ENCODE results near the gene SCAND1.

The SCAND1 gene

DNA sequence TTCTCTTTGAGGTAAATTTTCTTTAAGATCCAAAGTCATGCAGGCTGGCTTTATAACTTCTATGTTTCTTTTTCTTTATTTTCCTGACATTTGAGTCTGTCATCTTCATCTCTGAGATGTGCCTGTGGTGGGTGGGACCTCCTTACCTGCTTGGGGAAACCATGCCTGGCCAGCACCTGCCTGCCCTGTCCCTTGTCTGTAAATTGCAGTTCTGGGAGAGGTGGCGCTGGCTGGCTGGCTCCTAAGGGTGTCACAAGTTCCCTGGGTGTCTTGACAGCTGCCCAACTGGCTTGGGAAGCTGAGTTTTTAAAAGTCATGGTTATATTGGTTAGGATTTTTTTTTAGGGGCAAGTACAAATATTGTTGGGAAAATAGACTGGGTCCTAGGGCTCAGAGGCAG is 36.3 kb downstream of the SCAND1 start:
- Histone ChIP-seq H3K4me2 (no peak overlapping the region), H3K9ac (no peak overlapping the region), H4K20me1 (peaks cover 0 to 11% (median 0%) of the 10 kb centered on the region in 11 experiments; a peak in 3 of 22 replicates), H3K36me3 (peaks cover 86 to 96% (median 92%) of the 10 kb centered on the region in 11 experiments), H3K4me3 (no peak overlapping the region), H3K27me3 (no peaks in the 10 kb centered on the region), H3K27ac (no peak overlapping the region), H3K4me1 (peaks cover 0 to 3% (median 0%) of the 10 kb centered on the region in 10 experiments; a peak in 1 of 20 replicates), H3K9me3 (replicated peaks in 1 of 11) (no peaks in the 10 kb centered on the region)
- TF ChIP-seq Cebpa-rat (IDR thresholded peaks at IDR 0.05), result no peak

DNA sequence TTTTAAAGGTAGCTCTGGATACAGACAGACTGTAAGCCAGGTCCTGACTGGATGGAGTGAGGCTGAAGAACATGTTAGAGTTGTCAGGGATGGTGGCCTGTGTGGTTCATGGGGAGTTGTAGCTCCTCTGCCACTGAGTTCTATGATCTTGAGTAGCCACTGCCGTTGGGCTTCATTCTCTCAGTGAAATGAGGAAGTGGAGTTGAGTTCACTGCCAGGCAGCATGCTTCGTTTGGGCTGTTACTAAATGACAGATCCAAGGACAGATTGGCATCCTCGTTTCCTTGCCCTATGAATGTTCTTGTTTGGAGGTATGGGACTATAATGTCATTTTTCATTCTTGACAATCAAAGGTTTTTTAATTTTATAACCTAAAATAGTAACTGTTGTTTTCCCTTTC is 37.2 kb downstream of the SCAND1 start:
- Histone ChIP-seq H3K4me3 (no peak overlapping the region), H3K4me2 (no peak overlapping the region), H3K4me1 (peaks cover 0 to 3% (median 0%) of the 10 kb centered on the region in 10 experiments; a peak in 1 of 20 replicates), H3K27ac (no peak overlapping the region), H3K27me3 (no peaks in the 10 kb centered on the region), H3K36me3 (peaks cover 85 to 98% (median 97%) of the 10 kb centered on the region in 11 experiments), H4K20me1 (peaks cover 0 to 10% (median 0%) of the 10 kb centered on the region in 11 experiments; a peak in 3 of 22 replicates), H3K9ac (no peak overlapping the region), H3K9me3 (replicated peaks in 1 of 11) (no peaks in the 10 kb centered on the region)
- no peak for TF ChIP-seq Cebpa-rat (IDR thresholded peaks at IDR 0.05)

DNA sequence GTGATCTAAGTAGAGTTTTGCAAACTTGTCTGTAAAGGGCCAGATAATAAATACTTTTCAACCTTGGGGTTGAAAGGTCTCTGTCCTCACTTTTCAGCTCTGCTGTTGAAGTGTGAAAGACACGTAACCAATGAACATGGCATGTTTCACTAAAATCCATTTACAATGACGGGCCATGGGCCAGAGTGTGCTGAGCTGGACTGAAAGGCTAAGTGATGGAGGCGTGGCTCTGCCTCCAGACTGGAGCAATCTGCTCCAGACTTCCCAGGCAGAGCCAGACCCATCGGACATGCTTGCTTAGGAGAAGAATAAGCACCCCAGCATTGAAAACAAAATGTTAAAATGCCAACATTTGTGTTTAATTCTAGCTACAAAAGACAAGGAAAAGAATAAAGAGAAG is 41.4 kb downstream of the SCAND1 start:
- H3K9me3 ChIP-seq (replicated peaks in 1 of 11), result no peaks in the 10 kb centered on the region
- H3K4me2 ChIP-seq, result no peak overlapping the region
- no peak overlapping the region for H3K9ac ChIP-seq
- H3K4me1 ChIP-seq, result peaks cover 0 to 3% (median 0%) of the 10 kb centered on the region in 10 experiments; a peak in 1 of 20 replicates
- no peak overlapping the region for H3K4me3 ChIP-seq
- no peak for TF ChIP-seq Cebpa-rat (IDR thresholded peaks at IDR 0.05)
- no peak overlapping the region for H3K27ac ChIP-seq
- H4K20me1 ChIP-seq, result peaks cover 0 to 13% (median 0%) of the 10 kb centered on the region in 11 experiments; a peak in 4 of 22 replicates
- no peaks in the 10 kb centered on the region for H3K27me3 ChIP-seq
- peaks cover 69 to 99% (median 86%) of the 10 kb centered on the region in 11 experiments for H3K36me3 ChIP-seq

DNA sequence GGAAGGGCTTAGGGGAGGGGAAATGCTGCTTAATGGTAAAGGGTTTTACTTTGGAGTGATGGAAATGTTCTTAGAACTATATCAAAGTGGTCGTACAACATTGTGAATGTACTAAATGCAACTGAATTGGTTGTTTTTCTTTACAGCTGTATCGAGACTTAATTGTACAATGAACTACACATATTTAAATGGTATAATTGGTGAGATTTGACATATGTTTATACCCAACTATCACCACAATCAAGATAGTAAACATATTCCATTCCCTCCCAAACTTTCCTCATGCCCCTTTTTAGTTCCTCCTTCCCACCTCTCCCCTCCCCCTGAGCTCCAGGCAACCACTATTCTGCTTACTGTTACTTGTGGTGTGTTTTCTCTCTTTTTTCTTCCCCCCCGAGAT is 44.0 kb downstream of the SCAND1 start:
- H3K36me3 ChIP-seq, result peaks cover 59 to 99% (median 86%) of the 10 kb centered on the region in 11 experiments
- no peak overlapping the region for H3K9ac ChIP-seq
- no peak overlapping the region for H3K4me3 ChIP-seq
- peaks cover 0 to 19% (median 0%) of the 10 kb centered on the region in 11 experiments; a peak in 4 of 22 replicates for H4K20me1 ChIP-seq
- no peaks in the 10 kb centered on the region for H3K27me3 ChIP-seq
- no peak overlapping the region for H3K27ac ChIP-seq
- no peaks in the 10 kb centered on the region for H3K4me1 ChIP-seq
- no peak overlapping the region for H3K4me2 ChIP-seq
- no peaks in the 10 kb centered on the region for H3K9me3 ChIP-seq (replicated peaks in 1 of 11)
- no peak for TF ChIP-seq Cebpa-rat (IDR thresholded peaks at IDR 0.05)

DNA sequence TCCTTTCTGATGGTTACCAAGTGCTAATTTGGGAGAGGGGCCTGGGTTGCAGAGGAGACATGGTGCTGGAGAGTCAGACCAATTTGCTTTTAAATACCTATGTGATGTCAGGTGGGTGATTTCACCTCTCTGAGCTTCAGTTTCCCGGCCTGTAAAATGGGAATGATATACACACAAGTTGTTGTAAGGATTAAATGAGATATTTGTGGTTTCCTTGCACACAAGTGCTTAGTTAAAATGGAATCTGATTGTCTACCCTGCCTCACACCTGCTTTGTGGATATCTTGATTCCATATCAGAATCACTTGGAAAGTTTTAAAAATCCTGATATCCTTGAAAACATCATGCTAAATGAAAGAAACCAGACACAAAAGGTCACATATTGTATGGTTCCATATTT is 44.5 kb downstream of the SCAND1 start:
- no peak for TF ChIP-seq Cebpa-rat (IDR thresholded peaks at IDR 0.05)
- Histone ChIP-seq H3K4me1 (peaks cover 0 to 2% (median 0%) of the 10 kb centered on the region in 10 experiments; a peak in 2 of 20 replicates), H3K4me3 (no peak overlapping the region), H4K20me1 (peaks cover 0 to 19% (median 0%) of the 10 kb centered on the region in 11 experiments; a peak in 4 of 22 replicates), H3K36me3 (peaks cover 64 to 99% (median 86%) of the 10 kb centered on the region in 11 experiments), H3K27me3 (no peaks in the 10 kb centered on the region), H3K27ac (no peak overlapping the region), H3K9ac (no peak overlapping the region), H3K9me3 (replicated peaks in 1 of 11) (no peaks in the 10 kb centered on the region), H3K4me2 (no peak overlapping the region)

DNA sequence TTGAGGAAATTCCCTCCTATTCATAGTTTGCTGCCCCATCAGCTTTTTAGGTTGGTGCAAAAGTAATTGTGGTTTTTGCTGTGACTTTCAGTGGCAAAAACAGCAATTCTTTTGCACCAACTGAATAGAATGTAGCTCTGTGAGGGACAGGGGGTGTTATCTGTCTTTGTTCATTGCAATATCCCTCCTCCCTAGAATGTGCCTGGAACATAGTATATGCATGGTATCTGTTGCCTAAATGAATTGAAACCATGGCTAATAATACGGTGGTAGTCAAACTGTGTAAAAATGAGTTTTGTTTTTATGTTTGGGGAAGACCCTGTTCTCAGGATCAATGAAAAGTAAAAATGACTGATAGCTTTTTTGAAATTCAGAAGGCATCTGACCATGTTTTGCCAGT is 45.1 kb downstream of the SCAND1 start:
- Histone ChIP-seq H3K4me2 (no peak overlapping the region), H3K9ac (no peak overlapping the region), H3K36me3 (peaks cover 63 to 99% (median 86%) of the 10 kb centered on the region in 11 experiments)

DNA sequence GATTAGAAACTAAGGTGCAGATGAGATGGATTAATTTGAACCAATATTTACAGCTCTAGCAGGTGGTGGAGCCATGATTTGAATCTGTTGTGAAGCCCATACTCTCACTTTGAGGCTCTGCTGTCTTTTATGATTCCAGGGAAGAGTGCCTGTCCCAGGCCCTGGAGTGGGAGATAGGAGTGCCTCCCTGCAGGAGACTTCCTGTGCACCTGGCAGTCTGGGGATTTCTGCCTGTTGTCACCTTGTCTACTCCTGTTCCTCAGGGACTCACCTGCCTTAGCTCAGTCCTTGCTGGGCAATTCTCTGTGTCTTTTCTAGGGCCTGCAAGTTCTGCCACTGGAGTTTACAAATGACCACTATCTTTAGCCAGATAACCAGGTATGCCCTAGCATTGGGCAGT is 46.3 kb downstream of the SCAND1 start:
- H3K9me3 ChIP-seq (replicated peaks in 1 of 11), result peaks cover 0 to 6% (median 0%) of the 10 kb centered on the region in 11 experiments; a peak in 4 of 22 replicates
- H3K4me2 ChIP-seq, result no peak overlapping the region
- H3K4me1 ChIP-seq, result peaks cover 0 to 8% (median 2%) of the 10 kb centered on the region in 10 experiments; a peak in 4 of 20 replicates
- H3K9ac ChIP-seq, result no peak overlapping the region
- no peak for TF ChIP-seq Cebpa-rat (IDR thresholded peaks at IDR 0.05)
- peaks cover 63 to 99% (median 86%) of the 10 kb centered on the region in 11 experiments for H3K36me3 ChIP-seq
- no peak overlapping the region for H3K4me3 ChIP-seq
- H3K27ac ChIP-seq, result no peak overlapping the region
- H3K27me3 ChIP-seq, result no peaks in the 10 kb centered on the region
- H4K20me1 ChIP-seq, result peaks cover 0 to 19% (median 0%) of the 10 kb centered on the region in 11 experiments; a peak in 4 of 22 replicates

More for the DNA sequence above, 45.1 kb downstream of the SCAND1 start:
- Histone ChIP-seq H4K20me1 (peaks cover 0 to 19% (median 0%) of the 10 kb centered on the region in 11 experiments; a peak in 4 of 22 replicates), H3K4me1 (peaks cover 0 to 8% (median 2%) of the 10 kb centered on the region in 10 experiments; a peak in 4 of 20 replicates), H3K9me3 (replicated peaks in 1 of 11) (no peaks in the 10 kb centered on the region), H3K4me3 (no peak overlapping the region), H3K27ac (no peak overlapping the region), H3K27me3 (no peaks in the 10 kb centered on the region)
- TF ChIP-seq Cebpa-rat (IDR thresholded peaks at IDR 0.05), result no peak

DNA sequence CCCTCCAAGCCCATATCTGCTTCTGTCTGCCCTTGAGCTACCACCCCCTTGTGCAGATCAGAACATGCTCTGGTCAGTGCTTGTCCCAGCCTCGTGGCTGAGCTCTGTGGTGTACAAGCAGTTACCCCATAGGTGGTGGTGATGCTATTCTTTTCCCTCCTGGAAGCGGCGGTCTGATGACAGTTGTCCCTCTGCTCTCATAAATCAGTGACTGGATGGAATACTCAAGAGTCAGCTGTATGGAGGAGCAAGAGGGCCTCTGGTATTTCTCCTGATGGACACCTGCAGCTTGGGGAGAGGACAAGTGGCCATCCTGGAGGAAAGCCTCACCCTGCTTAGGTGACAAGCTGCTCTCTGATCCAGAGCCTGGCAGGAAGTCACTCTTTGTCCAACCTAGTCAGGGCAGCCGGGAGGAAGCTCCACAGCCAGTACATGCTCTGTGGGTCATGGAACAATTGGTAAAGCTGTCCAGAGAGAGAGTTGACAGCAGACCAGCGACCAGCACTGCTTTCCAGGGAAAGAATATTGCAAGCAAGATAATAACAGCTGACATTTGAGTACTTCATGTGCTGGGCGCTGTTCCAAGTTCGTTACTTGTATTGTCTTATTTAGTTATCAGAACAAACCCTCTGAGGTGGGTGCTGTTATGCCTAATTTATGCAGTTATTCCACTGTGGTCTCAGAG is 47.1 kb downstream of the SCAND1 start:
- Histone ChIP-seq H3K27me3 (no peaks in the 10 kb centered on the region), H3K4me3 (no peak overlapping the region), H3K9ac (no peak overlapping the region), H3K36me3 (peaks cover 61 to 99% (median 84%) of the 10 kb centered on the region in 11 experiments), H3K9me3 (replicated peaks in 1 of 11) (peaks cover 0 to 6% (median 0%) of the 10 kb centered on the region in 11 experiments; a peak in 4 of 22 replicates), H3K4me2 (no peak overlapping the region), H3K4me1 (peaks cover 0 to 8% (median 2%) of the 10 kb centered on the region in 10 experiments; a peak in 4 of 20 replicates), H4K20me1 (peaks cover 0 to 25% (median 2%) of the 10 kb centered on the region in 11 experiments; a peak in 6 of 22 replicates), H3K27ac (no peak overlapping the region)
- TF ChIP-seq Cebpa-rat (IDR thresholded peaks at IDR 0.05), result no peak

DNA sequence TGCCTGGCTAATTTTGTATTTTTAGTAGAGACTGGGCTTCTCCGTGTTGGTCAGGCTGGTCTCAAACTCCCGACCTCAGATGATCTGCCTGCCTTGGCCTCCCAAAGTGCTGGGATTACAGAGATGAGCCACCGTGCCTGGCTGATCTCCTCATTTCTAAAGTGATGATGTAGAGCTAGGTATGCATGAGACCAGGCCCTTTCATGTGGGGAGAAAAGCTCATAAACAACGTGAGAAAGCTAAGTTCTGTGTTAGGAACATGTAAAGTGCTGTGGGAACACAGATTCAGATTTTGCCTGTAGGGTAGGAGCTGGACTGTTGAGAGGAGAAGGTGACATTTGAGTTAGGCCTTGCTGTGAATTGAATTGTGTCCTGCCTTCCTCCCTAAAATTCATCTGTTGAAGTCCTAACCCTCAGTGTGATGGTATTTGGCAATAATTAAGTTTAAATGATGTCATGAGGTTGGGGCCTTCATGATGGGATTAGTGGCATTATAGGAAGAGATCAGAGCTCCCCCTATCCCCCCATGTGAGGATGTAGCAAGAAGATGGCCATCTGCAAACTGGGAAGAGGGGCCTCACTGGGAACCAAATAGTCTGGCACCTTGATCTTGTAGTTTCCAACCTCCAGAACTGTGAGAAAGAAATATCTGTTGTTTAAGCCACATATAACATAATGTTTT is 49.2 kb downstream of the SCAND1 start:
- TF ChIP-seq Cebpa-rat (IDR thresholded peaks at IDR 0.05), result no peak

More for the DNA sequence above, 49.2 kb downstream of the SCAND1 start:
- Histone ChIP-seq H3K27ac (no peak overlapping the region), H3K36me3 (peaks cover 56 to 98% (median 84%) of the 10 kb centered on the region in 11 experiments), H3K4me2 (0 out of 22 replicates have a peak overlapping the region, but pooled peaks of 2 of the 11 experiments have one; percentile 8 to 36), H3K4me1 (peaks cover 0 to 8% (median 2%) of the 10 kb centered on the region in 10 experiments; a peak in 4 of 20 replicates), H4K20me1 (peaks cover 0 to 33% (median 2%) of the 10 kb centered on the region in 11 experiments; a peak in 6 of 22 replicates), H3K27me3 (no peaks in the 10 kb centered on the region), H3K9ac (no peak overlapping the region), H3K9me3 (replicated peaks in 1 of 11) (peaks cover 0 to 6% (median 0%) of the 10 kb centered on the region in 11 experiments; a peak in 4 of 22 replicates), H3K4me3 (no peak overlapping the region)
